ENCODE data around the gene CYB561D1. TPM values are rescaled to one million over a fixed set of nuclear protein-coding genes. Genes with fewer than 3 reads are reported as not detected.

CYB561D1 gene
- polyA plus RNA-seq, 4 donors: 8.1 to 9.3 (median 9.2) TPM

DNA sequence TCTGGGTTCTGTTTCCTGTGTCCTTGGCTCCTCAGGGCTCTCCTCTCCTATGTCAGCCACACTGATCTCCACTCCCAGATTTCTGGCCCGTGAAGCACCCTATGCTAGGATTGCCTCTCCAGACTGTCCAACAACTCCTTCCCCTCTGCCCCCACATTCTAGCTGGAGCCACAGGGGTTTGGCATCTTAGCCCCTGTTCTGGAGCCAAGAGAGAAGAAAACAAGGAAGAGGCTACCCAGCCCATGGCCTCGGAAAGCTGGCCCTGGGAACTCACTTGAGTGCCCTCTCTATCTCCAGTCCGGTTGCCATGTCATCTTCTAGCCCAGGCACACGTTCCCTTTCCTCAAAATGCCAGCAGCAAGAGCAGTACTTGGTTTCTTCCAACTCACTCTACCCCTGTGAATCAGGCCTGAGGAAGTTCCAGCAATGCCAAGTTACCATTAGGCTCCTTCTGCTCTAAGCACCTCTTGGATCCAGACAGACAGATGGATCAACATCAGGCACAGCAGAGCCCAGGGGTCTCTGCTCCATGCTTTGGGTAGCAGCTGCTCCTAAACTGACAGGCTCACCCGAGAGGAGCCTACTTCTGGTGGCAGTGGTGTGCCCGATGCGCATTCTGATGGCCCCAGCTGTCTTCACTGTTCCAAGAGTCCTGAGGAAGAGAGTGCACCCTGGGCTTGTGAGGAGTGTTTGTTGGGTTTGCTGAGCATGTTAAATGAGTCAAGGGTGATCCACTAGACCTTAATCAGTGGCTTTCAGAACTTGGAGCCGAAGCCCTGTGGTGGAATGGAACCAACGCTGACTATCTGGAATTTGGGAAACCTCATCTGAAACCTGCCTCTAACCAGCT, 34.2 kb downstream of the CYB561D1 start:
- DNase-seq (ENCODE audit: low read depth in 4 of 4, low spot score in 3 of 4): no peak

DNA sequence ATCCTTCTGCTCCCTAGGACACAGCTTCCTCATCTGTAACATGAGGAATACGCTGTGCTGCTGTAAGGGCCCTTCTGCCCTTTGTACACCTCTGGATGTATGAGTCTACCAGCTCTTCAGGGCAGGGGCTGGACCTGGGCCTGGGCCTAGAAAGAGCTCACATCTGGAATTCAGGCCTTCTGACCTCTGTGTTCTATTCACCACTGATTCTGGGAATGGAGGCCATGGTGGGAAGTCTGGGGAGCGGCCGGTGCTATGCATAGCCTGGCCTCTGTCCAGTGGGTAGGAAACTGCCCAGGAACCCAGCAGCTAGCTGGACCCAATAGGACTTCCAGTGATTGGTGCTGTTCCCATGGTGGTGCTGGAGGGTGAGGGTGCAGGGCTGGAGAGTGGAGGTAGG, 34.8 kb downstream of the CYB561D1 start:
- no peak for DNase-seq (ENCODE audit: low read depth in 4 of 4, low spot score in 3 of 4)

DNA sequence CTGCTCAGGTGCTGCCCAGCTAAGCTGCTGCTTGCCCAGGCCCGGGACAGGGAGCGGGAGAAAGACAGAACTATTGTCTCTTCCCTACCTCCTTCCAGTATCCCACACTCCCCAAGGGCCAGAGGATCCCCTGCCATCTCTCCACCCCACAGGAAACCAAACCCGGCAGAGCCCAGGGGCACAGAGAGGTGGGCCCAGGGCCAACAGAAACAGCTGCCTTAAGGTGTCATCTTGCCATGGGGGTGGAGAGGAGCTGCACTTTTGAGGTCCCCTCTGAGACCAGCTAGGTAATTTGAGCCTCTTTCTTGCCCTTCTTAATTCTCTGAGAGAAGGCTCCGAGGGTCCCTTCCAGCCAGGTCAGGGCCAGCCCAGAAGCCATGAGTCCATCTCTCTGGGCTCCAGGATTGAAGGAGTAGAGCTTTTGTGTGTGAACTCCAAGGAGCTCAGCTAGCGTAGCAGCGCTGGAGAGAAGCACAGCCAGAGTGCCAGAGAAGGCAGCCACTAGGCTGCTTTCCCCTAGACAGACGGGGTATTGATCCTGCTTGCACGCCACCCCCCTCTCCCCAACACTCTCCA, 36.1 kb downstream of the CYB561D1 start:
- no peak for DNase-seq (ENCODE audit: low read depth in 4 of 4, low spot score in 3 of 4)

DNA sequence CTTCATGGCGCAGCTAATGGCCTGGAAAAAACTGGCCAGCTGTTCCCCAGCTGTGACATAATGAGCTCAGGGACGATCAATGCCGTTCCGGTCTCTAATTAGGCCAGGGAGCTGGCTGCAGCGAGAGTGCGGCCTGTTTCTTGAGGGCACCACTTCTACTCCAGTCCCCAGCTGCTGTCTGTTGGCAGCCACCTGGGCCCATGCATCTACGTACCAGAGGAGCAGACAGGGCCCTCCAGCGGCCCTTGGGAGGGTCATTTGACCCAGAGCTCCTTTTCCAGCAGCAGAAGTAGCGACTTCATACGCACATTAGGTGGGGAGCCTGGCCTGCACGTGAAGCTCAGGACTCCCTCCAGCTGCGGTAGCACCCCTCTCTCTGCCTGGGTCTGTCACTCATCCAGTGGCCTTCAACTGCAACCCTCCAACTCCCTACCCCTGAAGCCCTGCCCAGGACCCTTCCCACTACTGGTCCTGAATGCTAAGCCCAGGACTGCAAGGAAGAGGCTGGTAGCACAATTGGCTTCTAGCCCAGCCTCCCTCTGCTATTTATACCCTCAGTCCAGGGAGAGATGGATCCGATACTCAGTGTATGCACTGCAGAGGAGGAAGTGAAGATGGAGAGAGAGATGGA, 36.7 kb downstream of the CYB561D1 start:
- no peak for DNase-seq (ENCODE audit: low read depth in 4 of 4, low spot score in 3 of 4)

DNA sequence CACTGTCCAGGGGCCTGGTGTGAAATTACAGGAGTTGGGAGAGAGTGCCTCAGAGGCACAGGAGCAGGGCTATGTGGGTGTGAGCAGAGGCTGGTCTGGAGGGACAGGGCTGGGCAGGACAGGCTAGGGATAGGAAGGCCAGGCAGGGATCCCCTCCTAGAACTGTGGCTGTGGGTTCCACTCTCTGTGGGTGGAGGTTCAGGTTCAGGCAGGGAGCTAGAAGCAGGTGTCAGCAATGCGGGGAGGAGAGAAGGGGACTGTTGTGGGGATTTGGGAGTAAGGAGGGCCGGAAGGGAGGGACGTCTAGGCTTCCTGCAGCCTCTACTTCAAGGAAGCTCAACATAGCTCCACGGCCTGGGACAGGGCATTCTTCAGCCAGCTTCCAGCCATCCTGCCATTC, 37.5 kb downstream of the CYB561D1 start:
- no peak for DNase-seq (ENCODE audit: low read depth in 4 of 4, low spot score in 3 of 4)

DNA sequence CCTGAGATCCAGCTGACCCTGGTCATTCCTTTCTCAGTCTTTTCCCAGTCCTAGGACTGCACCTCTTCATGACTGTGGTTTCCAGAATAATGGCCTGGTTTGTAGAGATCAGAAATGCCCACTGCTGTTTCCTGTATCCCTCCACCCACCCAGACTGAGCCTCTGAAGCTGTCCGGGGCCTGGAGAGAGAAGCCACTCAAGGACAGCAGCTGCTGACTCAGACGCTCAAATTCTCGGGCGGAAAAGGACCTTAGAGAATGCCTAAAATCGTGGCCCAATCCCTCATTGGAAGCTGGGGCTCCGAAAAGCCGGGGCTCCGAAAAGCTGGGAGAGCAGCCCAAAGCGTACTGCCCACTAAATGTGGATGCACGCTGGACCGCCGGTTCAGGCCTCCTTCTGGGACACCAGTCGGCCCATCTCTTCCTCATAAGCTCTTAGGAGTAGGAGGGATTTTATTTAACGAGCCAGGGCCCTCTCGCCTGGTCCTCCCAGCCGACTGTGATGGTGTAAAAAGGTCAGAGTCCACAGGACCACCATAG, 38.0 kb downstream of the CYB561D1 start:
- DNase-seq (ENCODE audit: low read depth in 4 of 4, low spot score in 3 of 4): no peak

DNA sequence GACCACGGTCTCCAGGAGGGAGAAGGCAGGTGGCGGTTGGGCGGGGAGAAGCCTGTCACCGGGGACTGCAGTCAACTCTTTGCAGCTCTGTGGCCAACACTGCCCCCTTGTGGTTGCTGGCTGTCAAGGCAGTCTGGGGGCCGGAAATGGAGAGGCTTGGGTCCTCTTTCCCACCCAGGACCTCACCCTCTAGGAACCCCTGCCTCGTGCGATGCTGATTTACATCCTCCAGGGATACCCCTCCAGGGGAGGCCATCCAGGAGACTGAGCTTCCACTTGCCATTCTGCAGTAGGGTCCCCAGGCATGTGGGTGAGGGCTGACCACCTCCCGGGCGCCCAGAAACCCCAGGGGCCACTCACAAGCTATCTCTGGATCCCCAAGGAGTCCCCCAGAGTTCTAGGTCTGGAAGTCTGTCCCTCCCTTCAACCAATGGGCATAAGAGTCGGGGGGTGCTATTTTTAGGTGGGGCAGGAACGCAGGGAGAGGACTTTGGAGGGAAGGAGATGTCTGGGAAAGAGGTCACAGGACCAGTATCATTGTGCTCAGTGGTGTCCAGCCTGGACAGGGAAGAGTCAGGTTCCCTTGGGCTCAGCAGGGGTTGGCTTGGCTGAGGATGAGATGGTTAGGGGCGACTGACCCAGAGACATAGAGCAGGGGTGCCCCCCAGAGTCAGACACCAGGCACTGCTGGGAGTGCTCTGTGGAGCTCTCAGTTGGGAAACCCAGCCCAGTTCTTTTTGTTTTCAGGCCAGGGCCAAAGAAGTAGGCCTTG, 38.7 kb downstream of the CYB561D1 start:
- peak in 2 of 4 donors; percentile 67 to 77 for DNase-seq (ENCODE audit: low read depth in 4 of 4, low spot score in 3 of 4)

DNA sequence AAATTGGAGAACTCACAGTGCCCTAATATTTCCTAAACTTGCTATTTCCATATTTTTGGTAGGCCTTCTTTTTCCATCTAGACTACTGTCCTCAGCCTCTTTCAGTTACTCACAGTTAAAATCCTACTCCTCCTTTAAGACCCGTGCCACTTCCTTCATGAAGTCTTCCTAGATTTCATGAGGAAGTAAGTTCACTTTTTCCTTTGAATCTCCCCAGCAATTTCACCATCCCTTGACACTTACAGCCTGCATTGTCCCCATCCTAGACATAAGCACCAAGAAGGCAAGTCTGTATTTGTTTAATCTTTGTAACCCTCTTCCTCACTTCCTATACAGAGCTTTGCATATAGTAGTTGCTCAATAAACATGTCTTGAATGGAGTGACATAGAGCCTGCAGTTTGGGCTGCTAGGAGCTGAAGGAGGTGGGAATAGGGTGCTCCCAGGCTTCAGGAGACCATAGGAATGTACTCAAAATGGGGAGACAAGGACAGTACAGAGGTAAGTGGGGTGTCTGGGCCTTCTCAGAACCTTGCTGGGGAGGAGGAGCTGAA, 40.5 kb downstream of the CYB561D1 start:
- DNase-seq (ENCODE audit: low read depth in 4 of 4, low spot score in 3 of 4): no peak

DNA sequence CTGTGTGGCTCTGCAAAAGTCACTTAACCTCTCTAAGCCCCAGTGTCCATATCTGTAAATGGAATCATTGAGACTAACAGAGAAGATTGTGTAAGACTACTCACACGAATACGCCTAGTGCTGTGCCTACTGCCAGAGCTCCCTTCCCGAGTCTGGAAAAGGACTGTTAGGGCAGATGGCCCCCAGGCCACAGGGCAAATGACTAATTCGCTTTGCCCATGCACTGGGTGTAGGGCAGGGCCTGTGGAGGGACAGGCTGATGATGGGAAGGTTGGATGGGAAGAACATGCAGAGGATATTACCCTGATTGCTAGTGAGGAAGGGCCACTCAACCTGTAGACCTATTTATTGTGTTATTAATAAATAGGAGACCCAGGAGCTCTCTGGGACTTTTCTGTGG, 41.6 kb downstream of the CYB561D1 start:
- no peak for DNase-seq (ENCODE audit: low read depth in 4 of 4, low spot score in 3 of 4)

DNA sequence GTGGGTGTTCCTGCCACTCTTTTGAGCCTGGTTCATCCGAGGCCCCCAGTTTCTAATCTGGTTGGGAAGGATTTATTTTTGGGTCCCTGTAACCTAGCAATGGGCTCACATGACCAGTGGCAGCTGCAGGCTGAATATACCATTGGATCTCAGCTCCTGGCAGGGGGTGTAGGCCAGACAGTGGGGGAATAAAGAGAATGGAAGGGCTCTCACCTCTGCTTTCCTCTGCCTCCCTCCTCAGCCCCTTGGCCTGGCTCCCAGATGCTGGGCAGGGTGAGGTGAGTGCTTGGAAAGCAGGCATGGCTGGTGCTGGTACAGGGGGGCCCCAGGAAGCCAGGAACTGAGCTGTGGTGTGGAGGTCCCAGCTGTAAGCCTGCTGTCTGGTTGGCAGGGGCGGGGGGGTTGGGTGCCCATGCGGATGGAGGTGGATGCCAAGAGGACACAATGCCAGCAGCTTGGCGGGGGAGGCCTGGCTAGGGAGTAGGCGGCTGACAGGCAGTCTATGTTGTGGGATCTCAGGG, 42.1 kb downstream of the CYB561D1 start:
- DNase-seq (ENCODE audit: low read depth in 4 of 4, low spot score in 3 of 4): no peak

DNA sequence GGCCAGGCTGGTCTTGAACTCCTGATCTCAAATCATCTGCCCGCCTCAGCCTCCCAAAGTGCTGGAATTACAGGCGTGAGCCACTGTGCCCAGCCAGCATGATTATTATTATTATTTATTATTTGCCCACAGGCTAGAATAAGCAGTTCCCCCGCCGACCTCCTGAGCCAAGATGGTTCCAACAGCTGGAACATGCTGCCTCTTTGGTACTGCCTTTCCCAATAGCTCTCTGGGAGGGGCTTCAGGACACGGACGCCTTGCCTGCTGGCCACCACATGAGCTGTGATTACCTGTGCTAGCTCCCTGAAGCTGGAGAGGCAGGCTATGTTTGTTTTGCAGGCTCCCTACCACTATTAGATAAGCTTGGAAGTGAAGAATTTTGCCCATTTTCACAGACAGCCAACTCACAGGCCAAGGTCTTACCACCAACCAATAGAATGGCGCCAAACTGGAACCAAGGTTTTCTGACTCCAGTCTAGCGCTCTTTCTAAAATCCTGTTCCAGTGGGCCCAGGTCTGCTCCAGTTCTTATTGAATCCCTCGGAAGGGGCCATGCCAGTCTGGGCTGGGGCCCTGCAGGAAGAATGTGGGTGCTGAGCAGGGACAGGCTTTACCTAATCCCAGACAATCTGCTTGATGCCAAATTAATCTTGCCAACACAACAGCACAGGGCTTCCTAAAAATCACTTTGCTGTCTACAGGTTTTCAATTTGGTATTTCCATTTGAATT, 43.7 kb downstream of the CYB561D1 start:
- no peak for DNase-seq (ENCODE audit: low read depth in 4 of 4, low spot score in 3 of 4)

DNA sequence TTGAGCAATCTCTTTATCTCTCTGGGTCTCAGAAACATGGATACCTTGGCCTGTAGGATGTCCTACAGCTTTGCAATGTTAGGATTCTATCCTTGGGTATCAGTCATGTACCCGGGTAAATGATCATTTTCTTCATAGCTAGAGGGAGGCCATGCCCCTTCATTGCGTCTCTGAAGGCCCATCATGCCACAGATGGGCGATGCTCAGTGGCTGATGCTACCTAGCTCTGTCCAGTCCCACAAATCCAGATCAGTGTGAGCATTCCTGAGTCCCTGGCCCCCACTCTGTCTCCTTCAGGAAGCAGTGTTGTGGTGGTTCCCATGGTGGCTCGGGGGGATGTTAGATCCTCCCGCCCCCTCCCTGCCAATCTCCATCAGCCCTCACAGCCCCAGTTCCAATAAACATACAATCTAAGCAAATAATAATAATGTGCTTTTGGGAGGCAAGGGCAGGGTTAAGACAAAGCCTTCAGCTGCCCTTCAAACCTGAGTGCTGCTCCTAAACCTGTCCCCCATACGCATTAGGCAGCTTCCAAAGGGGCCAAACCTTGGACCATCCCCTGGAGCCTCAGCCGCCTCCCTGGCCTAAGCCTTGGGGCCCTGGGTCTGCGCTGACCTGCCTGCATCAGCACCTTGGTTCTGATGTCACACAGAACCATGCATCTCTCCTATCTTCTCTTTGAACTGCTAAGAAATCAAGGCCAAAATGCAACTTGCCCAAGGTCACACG, 45.1 kb downstream of the CYB561D1 start:
- DNase-seq (ENCODE audit: low read depth in 4 of 4, low spot score in 3 of 4): no peak

DNA sequence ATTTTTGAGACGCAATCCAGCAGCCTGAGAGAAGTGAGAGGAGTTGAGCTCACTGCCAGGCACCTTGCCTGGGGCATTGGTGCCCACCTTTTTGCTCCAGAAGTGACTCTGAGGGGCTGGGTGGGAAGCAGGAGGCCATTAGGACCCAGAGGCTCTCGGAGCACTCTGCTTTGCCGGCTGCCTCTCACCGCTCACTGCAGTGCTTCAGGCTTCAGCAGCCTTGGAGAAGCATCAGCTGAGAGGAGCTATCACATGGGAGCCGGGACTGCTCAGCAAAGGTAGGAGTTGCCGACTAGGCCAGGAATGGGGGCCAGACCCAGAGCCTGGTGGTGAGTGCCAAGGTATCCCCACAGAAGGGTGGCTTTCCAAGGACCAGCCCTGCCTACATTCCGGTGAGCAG, 45.8 kb downstream of the CYB561D1 start, which contains the start of gene GPR61:
Gene GPR61, plus strand, starts transcription at position 197 of the 400 bp plus-strand sequence. CDS start 3,151 bp downstream, outside the sequence.
- no peak for DNase-seq (ENCODE audit: low read depth in 4 of 4, low spot score in 3 of 4)

DNA sequence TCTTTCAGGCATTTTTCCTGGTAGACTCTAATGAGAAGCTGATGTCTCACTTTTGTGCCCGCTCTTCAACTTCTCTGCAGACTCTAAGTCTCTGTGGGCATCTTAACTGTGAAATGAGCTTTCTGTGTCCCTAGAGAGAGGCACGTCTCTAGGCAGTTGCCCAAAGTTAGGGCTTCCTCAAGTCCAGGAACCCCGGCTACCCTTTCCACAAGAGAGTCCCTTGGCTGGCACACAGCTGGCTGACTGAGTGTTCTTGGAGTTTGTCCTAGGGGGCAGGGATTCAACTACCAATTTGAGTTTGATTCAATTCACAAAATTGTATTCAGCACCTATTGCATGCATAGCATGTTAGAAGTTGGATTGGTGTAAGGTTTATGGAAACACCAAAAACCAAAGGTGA, 47.2 kb downstream of the CYB561D1 start:
- DNase-seq (ENCODE audit: low read depth in 4 of 4, low spot score in 3 of 4): no peak

DNA sequence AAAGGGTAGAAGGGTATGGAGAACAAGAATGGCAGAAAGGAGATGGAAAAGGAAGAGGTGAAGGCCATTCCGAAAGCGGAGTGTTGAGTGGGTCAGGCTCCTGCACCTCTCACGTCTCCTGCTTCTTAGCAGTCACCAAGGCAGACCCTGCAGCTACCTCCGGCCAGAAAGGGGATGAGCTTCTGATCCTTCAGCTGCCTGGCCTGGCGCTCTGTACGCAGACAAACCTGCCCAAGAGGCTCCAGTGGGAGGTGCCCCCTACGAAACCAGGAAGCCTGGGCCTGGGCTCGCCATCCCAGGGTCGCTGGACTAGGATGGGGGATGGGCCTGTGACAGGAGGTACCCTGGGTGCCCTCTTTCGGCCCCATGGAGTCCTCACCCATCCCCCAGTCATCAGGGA, 48.8 kb downstream of the CYB561D1 start:
- DNase-seq (ENCODE audit: low read depth in 4 of 4, low spot score in 3 of 4): no peak

DNA sequence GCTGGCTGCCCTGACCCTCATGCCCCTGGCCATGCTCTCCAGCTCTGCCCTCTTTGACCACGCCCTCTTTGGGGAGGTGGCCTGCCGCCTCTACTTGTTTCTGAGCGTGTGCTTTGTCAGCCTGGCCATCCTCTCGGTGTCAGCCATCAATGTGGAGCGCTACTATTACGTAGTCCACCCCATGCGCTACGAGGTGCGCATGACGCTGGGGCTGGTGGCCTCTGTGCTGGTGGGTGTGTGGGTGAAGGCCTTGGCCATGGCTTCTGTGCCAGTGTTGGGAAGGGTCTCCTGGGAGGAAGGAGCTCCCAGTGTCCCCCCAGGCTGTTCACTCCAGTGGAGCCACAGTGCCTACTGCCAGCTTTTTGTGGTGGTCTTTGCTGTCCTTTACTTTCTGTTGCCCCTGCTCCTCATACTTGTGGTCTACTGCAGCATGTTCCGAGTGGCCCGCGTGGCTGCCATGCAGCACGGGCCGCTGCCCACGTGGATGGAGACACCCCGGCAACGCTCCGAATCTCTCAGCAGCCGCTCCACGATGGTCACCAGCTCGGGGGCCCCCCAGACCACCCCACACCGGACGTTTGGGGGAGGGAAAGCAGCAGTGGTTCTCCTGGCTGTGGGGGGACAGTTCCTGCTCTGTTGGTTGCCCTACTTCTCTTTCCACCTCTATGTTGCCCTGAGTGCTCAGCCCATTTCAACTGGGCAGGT, 49.5 kb downstream of the CYB561D1 start:
- DNase-seq (ENCODE audit: low read depth in 4 of 4, low spot score in 3 of 4): no peak

DNA sequence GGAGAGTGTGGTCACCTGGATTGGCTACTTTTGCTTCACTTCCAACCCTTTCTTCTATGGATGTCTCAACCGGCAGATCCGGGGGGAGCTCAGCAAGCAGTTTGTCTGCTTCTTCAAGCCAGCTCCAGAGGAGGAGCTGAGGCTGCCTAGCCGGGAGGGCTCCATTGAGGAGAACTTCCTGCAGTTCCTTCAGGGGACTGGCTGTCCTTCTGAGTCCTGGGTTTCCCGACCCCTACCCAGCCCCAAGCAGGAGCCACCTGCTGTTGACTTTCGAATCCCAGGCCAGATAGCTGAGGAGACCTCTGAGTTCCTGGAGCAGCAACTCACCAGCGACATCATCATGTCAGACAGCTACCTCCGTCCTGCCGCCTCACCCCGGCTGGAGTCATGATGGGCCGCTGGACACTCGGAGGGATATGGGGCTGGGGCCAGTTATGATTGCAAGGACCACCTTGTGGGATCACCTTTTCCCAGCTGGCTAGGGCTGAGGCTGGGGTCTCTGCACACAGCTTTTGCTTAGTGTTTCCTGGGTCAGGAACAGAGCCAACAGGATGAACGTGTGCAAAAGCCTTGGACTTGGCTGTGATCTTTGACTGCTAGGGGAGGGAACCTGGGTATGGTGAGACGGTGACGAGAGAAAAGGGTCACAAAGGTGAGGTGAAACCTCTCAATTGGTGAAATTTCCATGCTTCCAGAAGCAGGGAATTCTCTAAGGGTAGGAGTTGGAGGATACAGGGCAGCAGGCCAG, 50.3 kb downstream of the CYB561D1 start:
- no peak for DNase-seq (ENCODE audit: low read depth in 4 of 4, low spot score in 3 of 4)
